COLO668 (cell line): Measurements from ENCODE around the gene TET2.

Experiments
- DNase-seq: peaks from one replicate; lab custom pipeline; 2025; ENCODE audit not compliant: unreplicated experiment; lab: John Stamatoyannopoulos, UW

TET2 gene

DNA sequence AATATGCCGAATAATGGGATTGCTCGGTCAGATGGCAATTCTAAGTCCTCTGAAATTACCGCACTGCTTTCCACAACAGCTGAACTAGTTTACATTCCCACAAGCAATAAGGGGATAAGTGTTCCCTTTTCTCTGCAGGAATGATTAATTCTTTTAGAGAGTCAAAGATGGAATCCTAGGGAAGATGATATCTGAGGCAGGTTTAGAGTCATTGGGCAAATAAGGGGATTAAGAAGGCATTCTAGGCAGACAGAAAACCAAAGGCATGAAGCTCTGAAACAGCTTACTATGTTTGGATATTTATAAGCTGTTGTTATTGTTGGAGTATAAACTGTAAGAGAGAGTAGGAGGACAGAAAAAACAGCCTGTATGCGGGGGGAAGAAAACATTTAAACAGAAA is 85.7 kb downstream of the TET2 start:
- no peak for DNase-seq

DNA sequence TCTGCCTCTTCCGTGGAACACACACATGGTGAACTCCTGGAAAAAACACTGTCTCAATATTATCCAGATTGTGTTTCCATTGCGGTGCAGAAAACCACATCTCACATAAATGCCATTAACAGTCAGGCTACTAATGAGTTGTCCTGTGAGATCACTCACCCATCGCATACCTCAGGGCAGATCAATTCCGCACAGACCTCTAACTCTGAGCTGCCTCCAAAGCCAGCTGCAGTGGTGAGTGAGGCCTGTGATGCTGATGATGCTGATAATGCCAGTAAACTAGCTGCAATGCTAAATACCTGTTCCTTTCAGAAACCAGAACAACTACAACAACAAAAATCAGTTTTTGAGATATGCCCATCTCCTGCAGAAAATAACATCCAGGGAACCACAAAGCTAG is 87.9 kb downstream of the TET2 start:
- DNase-seq = no peak

DNA sequence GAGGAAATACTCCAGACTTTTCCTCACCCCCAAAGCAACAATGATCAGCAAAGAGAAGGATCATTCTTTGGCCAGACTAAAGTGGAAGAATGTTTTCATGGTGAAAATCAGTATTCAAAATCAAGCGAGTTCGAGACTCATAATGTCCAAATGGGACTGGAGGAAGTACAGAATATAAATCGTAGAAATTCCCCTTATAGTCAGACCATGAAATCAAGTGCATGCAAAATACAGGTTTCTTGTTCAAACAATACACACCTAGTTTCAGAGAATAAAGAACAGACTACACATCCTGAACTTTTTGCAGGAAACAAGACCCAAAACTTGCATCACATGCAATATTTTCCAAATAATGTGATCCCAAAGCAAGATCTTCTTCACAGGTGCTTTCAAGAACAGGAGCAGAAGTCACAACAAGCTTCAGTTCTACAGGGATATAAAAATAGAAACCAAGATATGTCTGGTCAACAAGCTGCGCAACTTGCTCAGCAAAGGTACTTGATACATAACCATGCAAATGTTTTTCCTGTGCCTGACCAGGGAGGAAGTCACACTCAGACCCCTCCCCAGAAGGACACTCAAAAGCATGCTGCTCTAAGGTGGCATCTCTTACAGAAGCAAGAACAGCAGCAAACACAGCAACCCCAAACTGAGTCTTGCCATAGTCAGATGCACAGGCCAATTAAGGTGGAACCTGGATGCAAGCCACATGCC is 89.7 kb downstream of the TET2 start:
- DNase-seq = no peak

DNA sequence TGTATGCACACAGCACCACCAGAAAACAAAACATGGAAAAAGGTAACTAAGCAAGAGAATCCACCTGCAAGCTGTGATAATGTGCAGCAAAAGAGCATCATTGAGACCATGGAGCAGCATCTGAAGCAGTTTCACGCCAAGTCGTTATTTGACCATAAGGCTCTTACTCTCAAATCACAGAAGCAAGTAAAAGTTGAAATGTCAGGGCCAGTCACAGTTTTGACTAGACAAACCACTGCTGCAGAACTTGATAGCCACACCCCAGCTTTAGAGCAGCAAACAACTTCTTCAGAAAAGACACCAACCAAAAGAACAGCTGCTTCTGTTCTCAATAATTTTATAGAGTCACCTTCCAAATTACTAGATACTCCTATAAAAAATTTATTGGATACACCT is 90.2 kb downstream of the TET2 start:
- no peak for DNase-seq

DNA sequence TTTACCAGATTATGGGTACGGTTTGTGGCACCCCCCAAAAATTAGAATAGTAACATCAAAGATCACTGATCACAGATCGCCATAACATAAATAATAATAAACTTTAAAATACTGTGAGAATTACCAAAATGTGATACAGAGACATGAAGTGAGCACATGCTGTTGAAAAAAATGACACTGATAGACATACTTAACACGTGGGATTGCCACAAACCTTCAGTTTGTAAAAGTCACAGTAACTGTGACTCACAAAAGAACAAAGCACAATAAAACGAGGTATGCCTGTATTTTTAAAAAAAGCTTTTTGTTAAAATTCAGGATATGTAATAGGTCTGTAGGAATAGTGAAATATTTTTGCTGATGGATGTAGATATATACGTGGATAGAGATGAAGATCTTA is 93.4 kb downstream of the TET2 start:
- no peak for DNase-seq

DNA sequence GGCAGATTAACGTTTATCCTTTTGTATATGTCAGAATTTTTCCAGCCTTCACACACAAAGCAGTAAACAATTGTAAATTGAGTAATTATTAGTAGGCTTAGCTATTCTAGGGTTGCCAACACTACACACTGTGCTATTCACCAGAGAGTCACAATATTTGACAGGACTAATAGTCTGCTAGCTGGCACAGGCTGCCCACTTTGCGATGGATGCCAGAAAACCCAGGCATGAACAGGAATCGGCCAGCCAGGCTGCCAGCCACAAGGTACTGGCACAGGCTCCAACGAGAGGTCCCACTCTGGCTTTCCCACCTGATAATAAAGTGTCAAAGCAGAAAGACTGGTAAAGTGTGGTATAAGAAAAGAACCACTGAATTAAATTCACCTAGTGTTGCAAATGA is 94.8 kb downstream of the TET2 start:
- DNase-seq = no peak

DNA sequence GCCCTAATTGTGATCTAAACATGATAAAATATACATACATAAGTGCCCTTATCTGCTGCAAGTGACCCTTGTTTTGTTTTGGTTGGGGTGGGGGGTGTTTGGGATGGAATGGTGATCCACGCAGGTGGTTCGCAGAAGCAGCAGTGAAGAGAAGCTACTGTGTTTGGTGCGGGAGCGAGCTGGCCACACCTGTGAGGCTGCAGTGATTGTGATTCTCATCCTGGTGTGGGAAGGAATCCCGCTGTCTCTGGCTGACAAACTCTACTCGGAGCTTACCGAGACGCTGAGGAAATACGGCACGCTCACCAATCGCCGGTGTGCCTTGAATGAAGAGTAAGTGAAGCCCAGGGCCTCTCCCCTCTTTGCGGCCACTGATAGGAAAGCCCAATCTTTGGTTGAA is 96.8 kb downstream of the TET2 start:
- DNase-seq = no peak

DNA sequence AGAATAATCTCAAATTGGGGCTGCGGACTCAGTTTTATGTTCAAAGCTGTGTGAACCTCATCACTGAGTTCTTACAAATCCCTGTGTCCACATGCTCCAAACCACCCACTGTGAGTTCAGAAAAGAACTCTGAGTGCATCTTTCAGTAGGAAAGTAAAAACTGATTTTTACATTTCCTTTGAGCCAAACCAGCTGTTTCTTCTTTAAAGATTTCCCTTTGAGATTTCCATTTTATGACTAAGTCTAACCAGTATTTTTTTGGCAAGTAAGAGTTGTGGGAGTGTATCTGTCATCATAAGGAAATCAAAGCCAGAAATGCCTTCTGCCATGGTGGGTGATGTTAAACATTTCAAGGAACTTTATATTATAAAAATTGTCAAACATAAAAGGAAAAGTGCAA is 100.0 kb downstream of the TET2 start:
- no peak for DNase-seq

DNA sequence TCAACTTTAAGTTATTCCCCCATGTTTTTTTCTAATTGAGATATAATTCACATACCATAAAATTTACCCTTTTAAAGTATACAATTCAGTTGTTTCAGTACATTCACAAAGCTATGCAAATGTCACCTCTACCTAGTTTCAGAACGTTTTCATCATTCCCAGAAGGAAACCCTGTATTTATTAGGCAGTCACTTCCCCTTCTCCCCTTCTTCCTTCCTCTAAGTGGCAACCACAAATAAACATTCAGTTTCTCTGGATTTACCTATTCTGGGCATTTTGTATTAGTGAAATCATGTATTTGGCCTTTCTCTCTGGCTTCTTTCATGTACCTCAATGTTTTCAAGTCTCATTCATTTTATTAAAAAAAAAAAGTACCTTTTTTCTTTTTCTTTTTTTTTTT is 101.9 kb downstream of the TET2 start:
- DNase-seq = no peak

DNA sequence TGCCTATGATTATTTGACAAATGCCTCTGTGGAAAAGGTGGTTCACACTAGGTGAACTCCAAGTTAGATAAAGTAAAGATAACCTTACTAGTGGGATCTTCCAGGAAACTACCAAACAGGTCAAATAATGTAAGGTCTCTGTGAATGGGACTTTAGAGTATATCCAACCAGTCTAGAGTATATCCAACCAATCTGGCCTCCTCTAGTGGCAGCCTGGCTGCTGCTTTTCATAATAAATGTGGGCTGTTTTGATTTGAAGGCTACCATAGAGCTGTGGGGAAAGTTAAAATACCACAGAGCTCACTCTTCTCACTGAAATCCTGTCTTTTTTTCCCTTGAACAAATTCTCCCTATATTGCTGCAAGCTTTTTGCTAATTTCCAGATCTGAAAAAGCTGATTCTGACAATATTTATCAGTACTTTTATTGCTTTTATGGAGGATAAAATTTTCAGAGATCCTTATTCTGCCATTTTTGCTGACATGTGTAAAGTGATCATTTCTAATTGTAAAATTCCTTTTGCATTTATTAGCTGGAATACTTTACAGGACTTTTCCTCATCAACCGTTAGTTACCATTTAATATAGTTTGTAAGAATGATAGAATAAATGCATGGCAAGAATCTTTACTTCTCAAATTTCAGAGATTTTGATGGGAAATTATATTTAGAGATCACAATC is 111.3 kb downstream of the TET2 start:
- no peak for DNase-seq

DNA sequence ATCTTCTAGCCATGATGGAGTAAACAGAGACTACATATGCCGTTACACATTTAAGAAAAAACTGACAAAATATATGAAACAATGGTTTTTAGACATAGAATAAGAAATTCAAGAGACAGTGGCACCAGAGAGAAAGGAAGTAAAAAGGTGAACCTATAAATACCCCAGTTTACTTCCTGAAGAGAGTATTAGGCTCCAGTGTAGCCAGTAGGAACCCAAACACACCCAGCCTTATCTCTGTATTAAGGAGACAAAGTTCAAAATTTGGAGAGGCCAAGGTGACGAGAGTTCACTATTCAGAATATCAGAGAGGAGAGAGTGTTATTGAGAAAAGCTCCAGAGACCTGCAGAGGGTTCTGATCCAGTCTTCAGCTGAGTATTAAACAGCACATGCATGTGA is 119.0 kb downstream of the TET2 start:
- no peak for DNase-seq

DNA sequence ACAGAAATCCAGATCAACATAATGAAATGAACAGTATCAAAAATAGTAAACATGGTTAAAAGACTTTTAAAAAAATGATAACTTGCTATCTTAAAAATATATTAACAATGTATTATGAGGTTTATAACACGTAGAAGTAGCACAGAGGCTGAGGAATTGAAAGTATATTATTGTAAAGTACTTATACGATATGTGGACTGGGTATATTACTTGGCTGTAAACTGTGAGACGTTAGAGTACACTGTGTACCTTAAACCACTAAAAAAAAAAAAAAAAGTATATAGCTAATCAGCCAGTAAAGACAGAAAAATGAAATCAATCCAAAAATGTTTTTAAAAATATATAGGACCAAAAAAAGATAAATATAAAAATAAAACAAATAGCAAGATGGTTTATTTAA is 120.6 kb downstream of the TET2 start:
- no peak for DNase-seq

DNA sequence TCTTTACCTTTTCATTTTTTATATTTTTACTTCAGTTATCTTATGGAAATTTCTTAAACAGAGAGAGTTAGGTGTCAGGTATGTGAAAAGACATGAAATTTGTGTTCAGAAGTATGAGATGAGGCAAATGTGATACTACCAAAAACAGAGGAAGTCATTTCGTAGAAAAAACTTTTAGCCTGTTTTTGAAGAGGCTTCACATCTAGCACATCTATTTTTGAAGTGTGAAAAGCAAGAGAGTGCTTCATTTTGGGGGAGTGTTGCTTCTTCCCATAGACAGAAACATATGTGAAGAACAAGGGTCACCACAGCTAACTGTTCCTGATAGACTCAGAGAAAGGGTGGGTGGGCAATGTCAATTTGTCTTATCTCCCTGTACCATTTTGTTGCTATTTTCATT is 125.3 kb downstream of the TET2 start:
- no peak for DNase-seq

DNA sequence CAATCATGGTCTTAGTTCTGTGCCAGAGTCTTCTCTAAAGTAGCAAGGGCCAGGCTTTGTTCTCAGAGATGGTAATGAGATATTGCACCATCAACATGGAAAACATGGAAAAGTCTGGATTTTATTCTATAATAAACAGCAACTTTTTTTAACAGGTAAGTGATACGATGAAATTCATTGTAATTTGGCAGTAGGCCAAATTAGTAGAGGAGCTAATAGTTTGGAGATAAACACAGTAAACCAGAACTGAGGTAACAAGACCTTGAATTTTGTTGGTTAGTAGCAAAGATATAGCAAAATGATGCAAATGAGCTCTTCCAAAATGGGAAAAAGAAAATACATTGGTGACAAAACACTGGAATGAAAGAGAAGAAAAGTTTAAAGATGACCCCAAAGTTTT is 126.6 kb downstream of the TET2 start:
- no peak for DNase-seq

DNA sequence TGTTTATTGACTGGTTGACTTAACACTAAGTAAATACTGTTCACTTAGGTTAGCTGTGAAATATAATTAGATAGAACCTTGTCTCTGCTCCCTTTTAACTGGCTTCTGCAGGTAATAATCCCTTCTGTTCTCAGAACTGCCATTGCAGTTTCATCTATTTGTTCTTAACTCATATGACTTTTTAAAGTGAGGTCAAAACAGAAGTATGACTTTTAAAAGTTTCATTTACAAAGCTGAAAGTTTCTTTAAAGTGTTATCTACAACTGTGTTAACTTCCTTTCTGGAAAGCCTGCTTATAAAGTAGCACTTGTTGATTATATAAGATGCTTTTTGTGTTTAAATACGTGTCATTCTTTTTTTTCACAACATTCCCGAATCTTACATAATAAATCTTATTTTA is 127.4 kb downstream of the TET2 start:
- DNase-seq = no peak

DNA sequence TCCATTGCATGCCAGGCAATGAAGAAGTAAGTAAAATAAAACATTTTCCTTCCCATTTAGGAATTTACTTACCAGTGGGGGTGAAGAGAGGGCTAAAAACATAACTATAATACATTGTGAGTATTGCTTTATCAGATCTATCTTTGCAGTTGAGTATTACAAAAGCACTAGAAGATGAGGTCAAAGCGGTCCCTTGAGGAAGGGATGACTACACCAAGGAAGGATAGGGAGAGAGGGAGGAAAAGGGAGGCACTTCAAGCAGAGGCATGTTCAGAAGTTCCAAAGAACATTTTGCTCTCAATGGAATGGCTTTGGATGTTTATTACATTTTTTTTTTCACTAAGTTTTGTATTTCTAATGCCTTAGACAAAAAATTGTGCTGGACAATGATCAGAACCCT is 127.8 kb downstream of the TET2 start:
- DNase-seq = no peak

DNA sequence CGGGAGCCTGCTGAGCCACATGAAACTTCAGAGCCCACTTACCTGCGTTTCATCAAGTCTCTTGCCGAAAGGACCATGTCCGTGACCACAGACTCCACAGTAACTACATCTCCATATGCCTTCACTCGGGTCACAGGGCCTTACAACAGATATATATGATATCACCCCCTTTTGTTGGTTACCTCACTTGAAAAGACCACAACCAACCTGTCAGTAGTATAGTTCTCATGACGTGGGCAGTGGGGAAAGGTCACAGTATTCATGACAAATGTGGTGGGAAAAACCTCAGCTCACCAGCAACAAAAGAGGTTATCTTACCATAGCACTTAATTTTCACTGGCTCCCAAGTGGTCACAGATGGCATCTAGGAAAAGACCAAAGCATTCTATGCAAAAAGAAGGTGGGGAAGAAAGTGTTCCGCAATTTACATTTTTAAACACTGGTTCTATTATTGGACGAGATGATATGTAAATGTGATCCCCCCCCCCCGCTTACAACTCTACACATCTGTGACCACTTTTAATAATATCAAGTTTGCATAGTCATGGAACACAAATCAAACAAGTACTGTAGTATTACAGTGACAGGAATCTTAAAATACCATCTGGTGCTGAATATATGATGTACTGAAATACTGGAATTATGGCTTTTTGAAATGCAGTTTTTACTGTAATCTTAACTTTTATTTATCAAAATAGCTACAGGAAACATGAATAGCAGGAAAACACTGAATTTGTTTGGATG is 129.9 kb downstream of the TET2 start:
- no peak for DNase-seq

DNA sequence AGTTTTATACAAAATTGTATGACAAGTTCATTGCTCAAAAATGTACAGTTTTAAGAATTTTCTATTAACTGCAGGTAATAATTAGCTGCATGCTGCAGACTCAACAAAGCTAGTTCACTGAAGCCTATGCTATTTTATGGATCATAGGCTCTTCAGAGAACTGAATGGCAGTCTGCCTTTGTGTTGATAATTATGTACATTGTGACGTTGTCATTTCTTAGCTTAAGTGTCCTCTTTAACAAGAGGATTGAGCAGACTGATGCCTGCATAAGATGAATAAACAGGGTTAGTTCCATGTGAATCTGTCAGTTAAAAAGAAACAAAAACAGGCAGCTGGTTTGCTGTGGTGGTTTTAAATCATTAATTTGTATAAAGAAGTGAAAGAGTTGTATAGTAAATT is 131.0 kb downstream of the TET2 start:
- DNase-seq = no peak

DNA sequence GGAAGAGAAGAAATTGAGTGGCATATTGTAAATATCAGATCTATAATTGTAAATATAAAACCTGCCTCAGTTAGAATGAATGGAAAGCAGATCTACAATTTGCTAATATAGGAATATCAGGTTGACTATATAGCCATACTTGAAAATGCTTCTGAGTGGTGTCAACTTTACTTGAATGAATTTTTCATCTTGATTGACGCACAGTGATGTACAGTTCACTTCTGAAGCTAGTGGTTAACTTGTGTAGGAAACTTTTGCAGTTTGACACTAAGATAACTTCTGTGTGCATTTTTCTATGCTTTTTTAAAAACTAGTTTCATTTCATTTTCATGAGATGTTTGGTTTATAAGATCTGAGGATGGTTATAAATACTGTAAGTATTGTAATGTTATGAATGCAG is 132.6 kb downstream of the TET2 start:
- DNase-seq = no peak

DNA sequence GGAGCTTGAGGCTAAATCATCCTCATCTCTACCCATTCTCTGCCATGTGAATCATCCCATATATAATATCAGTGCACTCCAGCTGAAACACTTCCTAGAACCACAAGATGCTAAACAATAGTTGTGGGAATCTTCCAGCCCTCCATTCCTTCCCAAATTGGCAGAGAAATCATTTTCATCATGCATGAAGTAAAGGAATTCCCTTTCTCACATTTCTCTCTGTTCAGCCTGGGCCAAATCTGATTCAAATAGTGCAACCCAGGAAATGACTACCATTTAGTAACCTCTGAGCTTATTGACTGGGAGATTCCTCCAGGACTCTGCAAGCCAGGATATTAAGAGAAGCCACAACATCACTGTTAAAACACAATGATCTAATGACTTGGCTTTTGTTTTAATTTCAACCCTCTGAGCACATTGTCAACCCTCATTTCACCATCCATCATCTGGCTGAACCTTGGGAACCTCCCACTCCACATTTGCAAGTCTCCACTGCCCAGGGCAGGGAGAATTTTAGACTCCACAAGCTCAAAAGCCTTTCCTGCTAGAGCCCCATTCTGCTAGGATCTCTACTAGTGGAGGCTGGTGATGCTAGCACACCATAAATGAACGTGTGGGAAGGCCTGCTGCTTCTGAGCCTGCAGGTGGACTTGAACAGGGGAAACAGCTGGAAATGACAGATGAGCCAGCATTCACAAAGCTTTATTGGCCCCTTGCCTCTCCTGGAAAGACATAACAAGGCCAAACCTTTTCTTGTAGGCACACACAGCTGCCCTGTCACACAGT is 133.9 kb downstream of the TET2 start:
- no peak for DNase-seq

DNA sequence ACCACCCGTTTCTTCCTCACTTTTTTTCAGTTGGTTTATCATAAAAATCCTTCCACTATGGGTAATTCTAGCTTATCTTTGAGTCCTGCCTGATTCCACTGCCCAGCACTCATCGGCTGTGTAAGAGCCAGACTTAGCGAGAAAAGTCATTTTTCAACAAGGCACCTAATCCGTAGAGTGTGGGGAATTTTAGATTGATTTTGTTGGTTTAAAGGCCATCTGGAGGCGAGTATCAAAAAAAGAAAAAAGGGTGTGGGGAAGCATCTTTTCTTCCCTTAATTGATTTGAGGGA is 134.4 kb downstream of the TET2 start:
- no peak for DNase-seq

DNA sequence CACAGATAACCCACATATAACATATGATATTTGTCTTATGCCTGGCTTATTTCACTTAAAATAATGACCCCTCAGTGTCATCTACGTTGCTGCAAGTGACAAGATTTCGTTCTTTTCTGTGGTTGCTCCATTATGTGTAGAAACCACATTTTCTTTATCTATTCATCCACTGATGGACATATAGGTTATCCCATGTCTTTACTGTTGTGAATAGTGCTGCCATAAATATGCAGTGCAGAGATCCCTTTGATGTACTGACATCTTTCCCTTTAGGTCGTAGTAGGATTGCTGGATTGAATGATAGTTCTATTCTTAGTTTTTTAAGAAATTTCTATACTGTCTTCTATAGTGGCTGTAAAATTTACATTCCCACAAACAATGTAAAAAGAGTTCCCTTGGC is 135.8 kb downstream of the TET2 start:
- no peak for DNase-seq
